Keratinocyte (primary cell): ENCODE data around the gene ERMARD.

ENCODE experiments used
- EZH2 ChIP-seq: IDR thresholded peaks from one replicate; pipeline ENCODE4 v1.6.1; 2012; ENCODE audit warnings: inconsistent platforms, mild to moderate bottlenecking, low read length, moderate library complexity
- TF ChIP-seq, protein P1 (sequence below), 3 experiments: IDR thresholded peaks in 1 of 3; conservative IDR thresholded peaks in 1 of 3; optimal IDR thresholded peaks in 1 of 3; 2 replicates in 2 of 3; 3 replicates in 1 of 3; pipeline versions ENCODE3 to v1.5.1; 2011; ENCODE audit warnings: low read length in 3 of 3, mild to moderate bottlenecking in 3 of 3, moderate library complexity in 2 of 3, control low read depth in 1 of 3, inconsistent platforms in 1 of 3; ENCODE audit not compliant: insufficient read depth in 2 of 3; ENCODE audit errors: extremely low read depth in 1 of 3

- TF ChIP-seq, protein P1, sequence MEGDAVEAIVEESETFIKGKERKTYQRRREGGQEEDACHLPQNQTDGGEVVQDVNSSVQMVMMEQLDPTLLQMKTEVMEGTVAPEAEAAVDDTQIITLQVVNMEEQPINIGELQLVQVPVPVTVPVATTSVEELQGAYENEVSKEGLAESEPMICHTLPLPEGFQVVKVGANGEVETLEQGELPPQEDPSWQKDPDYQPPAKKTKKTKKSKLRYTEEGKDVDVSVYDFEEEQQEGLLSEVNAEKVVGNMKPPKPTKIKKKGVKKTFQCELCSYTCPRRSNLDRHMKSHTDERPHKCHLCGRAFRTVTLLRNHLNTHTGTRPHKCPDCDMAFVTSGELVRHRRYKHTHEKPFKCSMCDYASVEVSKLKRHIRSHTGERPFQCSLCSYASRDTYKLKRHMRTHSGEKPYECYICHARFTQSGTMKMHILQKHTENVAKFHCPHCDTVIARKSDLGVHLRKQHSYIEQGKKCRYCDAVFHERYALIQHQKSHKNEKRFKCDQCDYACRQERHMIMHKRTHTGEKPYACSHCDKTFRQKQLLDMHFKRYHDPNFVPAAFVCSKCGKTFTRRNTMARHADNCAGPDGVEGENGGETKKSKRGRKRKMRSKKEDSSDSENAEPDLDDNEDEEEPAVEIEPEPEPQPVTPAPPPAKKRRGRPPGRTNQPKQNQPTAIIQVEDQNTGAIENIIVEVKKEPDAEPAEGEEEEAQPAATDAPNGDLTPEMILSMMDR (optimal IDR thresholded peaks at IDR 0.05 in 1 of 3, IDR thresholded peaks at IDR 0.05 in 1 of 3, conservative IDR thresholded peaks at IDR 0.05 in 1 of 3; ENCODE audit: extremely low read depth in 1 of 3, insufficient read depth in 2 of 3, low read length in 3 of 3): no peak
- TF ChIP-seq EZH2: no peak
Measured at GRCh38 chr6:169755162-169755561, 3.7 kb downstream of the ERMARD start.
